Nephron progenitor cell (in vitro differentiated cells): ENCODE results near the gene EPHB3.
A peak's percentile ranks its signal among the peaks of the same experiment; 100 is the strongest.

Experiments
- DNase-seq: peaks from one replicate; pipeline ENCODE4 v3.0.0; 2021
- H3K27ac Mint-ChIP-seq: 2 replicates; pipeline ENCODE4 v1.8.0; 2021; ENCODE audit warnings: mild to moderate bottlenecking, moderate library complexity, mixed read lengths
- H3K27me3 Mint-ChIP-seq: 2 replicates; pipeline ENCODE4 v1.8.0; 2021; ENCODE audit warnings: mild to moderate bottlenecking, low read depth, mixed read lengths; ENCODE audit not compliant: poor library complexity
- H3K36me3 Mint-ChIP-seq: 2 replicates; pipeline ENCODE4 v1.8.0; 2021; ENCODE audit warnings: low read depth, mixed read lengths
- H3K4me1 Mint-ChIP-seq: 2 replicates; pipeline ENCODE4 v1.8.0; 2021; ENCODE audit warnings: mixed read lengths
- H3K4me3 Mint-ChIP-seq: 2 replicates; pipeline ENCODE4 v1.8.0; 2021; ENCODE audit warnings: mild to moderate bottlenecking, moderate library complexity, mixed read lengths
- H3K9me3 Mint-ChIP-seq: 2 replicates; pipeline ENCODE4 v1.8.0; 2021; ENCODE audit warnings: mild to moderate bottlenecking, moderate library complexity, mixed read lengths
- TF ChIP-seq, protein P1 (sequence below): fragments of 200-600 bp; sonication (generic); IDR thresholded peaks from 2 replicates; pipeline ENCODE4 v1.5.0; 2021; ENCODE audit warnings: antibody characterized with exemption

The EPHB3 gene

GRCh38 chr3:184578822-184579221 is 17.2 kb downstream of the EPHB3 start:
- Mint-ChIP-seq H3K9me3 (no peaks in the 10 kb centered on the region), H3K36me3 (peaks cover 47% of the 10 kb centered on the region), H3K27me3 (peaks cover 4% of the 10 kb centered on the region), H3K4me1 (peaks cover 87% of the 10 kb centered on the region), H3K27ac (peak overlapping the region; percentile 76), H3K4me3 (peak overlapping the region; percentile 15)
- no peak for DNase-seq
- TF ChIP-seq, protein P1, sequence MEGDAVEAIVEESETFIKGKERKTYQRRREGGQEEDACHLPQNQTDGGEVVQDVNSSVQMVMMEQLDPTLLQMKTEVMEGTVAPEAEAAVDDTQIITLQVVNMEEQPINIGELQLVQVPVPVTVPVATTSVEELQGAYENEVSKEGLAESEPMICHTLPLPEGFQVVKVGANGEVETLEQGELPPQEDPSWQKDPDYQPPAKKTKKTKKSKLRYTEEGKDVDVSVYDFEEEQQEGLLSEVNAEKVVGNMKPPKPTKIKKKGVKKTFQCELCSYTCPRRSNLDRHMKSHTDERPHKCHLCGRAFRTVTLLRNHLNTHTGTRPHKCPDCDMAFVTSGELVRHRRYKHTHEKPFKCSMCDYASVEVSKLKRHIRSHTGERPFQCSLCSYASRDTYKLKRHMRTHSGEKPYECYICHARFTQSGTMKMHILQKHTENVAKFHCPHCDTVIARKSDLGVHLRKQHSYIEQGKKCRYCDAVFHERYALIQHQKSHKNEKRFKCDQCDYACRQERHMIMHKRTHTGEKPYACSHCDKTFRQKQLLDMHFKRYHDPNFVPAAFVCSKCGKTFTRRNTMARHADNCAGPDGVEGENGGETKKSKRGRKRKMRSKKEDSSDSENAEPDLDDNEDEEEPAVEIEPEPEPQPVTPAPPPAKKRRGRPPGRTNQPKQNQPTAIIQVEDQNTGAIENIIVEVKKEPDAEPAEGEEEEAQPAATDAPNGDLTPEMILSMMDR, result no peak

DNA sequence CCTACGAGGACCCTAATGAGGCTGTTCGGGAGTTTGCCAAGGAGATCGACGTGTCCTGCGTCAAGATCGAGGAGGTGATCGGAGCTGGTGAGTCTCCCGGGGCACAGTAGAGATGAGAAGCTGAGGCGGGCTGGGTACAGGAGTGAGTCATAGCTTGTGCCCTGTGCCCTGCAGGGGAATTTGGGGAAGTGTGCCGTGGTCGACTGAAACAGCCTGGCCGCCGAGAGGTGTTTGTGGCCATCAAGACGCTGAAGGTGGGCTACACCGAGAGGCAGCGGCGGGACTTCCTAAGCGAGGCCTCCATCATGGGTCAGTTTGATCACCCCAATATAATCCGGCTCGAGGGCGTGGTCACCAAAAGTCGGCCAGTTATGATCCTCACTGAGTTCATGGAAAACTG is 17.9 kb downstream of the EPHB3 start:
- Mint-ChIP-seq H3K4me3 (peak overlapping the region; percentile 15), H3K27ac (peak overlapping the region; percentile 76), H3K36me3 (peaks cover 47% of the 10 kb centered on the region), H3K9me3 (no peaks in the 10 kb centered on the region), H3K4me1 (peaks cover 84% of the 10 kb centered on the region), H3K27me3 (peaks cover 4% of the 10 kb centered on the region)
- DNase-seq, result no peak
- TF ChIP-seq, protein P1, result no peak

GRCh38 chr3:184580376-184580775 is 18.8 kb downstream of the EPHB3 start:
- Mint-ChIP-seq H3K4me3 (peak overlapping the region; percentile 45), H3K27ac (no peak overlapping the region), H3K27me3 (peaks cover 4% of the 10 kb centered on the region), H3K4me1 (peaks cover 84% of the 10 kb centered on the region), H3K36me3 (peaks cover 47% of the 10 kb centered on the region), H3K9me3 (no peaks in the 10 kb centered on the region)
- DNase-seq, result no peak
- TF ChIP-seq, protein P1, result no peak

GRCh38 chr3:184581331-184581855 is 19.8 kb downstream of the EPHB3 start:
- Mint-ChIP-seq H3K4me3 (no peak overlapping the region), H3K27me3 (peaks cover 4% of the 10 kb centered on the region), H3K27ac (peak overlapping the region; percentile 53), H3K4me1 (peaks cover 80% of the 10 kb centered on the region), H3K36me3 (peaks cover 43% of the 10 kb centered on the region), H3K9me3 (no peaks in the 10 kb centered on the region)
- TF ChIP-seq, protein P1, result no peak
- no peak for DNase-seq

DNA sequence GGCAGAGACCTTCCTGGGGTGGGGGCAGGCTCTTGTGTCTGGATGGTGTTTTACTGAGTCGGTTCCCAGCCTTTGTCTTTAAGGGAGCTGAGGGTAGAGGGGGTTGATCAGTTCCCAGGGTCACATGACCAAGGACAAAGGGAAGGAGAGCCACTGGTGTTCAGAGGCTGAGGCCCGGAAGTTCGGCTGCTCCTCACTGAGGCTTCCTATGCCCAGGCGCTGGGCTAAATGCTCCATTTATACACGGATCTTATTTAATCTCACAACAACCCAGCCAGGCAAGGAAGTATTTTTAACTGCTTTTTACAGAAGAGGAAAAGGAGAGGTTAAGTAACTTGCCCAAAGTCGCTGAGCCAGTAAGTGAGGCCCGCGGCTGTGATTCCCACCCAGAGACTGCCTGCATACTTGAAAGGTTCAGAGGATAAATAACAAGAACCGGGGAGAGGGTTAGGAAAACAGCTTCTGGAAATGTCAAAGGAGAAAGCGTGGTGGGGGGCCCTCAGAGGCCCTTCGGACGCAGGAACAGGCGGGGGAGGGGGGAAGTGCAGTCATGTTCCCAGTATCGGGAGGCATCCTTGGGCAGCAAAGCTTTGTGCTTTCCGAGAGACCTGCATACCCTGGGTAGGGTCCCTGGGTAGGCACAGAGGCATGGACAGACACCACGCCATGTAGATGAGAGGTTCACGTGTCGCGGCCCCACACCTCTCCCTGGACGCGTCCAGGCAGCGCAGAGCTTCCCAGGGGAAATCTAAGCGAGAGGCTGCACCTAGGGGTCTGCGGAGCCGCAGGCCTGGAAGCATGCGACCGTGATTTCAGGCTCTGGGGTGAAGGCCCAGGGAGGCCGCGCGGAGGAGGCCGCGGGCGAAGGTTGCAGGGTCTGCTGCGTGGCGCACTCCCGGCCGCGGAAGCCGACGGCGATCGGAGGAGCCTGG is 21.3 kb downstream of the EPHB3 start:
- no peaks in the 10 kb centered on the region for H3K9me3 Mint-ChIP-seq
- TF ChIP-seq, protein P1, result no peak
- peaks cover 35% of the 10 kb centered on the region for H3K36me3 Mint-ChIP-seq
- H3K27ac Mint-ChIP-seq, result peak overlapping the region; percentile 96
- H3K4me1 Mint-ChIP-seq, result peaks cover 79% of the 10 kb centered on the region
- peak overlapping the region; percentile 71 for H3K4me3 Mint-ChIP-seq
- DNase-seq, result no peak
- H3K27me3 Mint-ChIP-seq, result peaks cover 4% of the 10 kb centered on the region
